ENCODE results near the gene MYZAP. TPM values are rescaled to one million over a fixed set of nuclear protein-coding genes. Genes with fewer than 3 reads are reported as not detected.
A peak's percentile ranks its signal among the peaks of the same experiment; 100 is the strongest.

The MYZAP gene
- 7.9 and 8.2 TPM in 2 replicates for total RNA-seq (2014; rRNA removed; shearing (Covaris generic))

GRCh38 chr15:57591822-57592367, at the start of gene MYZAP:
Gene MYZAP, plus strand, starts transcription at chr15:57591904. Its CDS starts 131 bp downstream, at chr15:57592035.
- peak; percentile 22 for DNase-seq (ENCODE audit: low read depth)

GRCh38 chr15:57542505-57542817, 49.2 kb upstream of the MYZAP start:
- no peak for DNase-seq (ENCODE audit: low read depth)

GRCh38 chr15:57544848-57545480, 46.7 kb upstream of the MYZAP start:
- DNase-seq (ENCODE audit: low read depth), result no peak

GRCh38 chr15:57545995-57546394, 45.7 kb upstream of the MYZAP start:
- DNase-seq (ENCODE audit: low read depth), result no peak

GRCh38 chr15:57547243-57547755, 44.4 kb upstream of the MYZAP start:
- DNase-seq (ENCODE audit: low read depth), result no peak

GRCh38 chr15:57548351-57548750, 43.4 kb upstream of the MYZAP start:
- no peak for DNase-seq (ENCODE audit: low read depth)

GRCh38 chr15:57548835-57549234, 42.9 kb upstream of the MYZAP start:
- no peak for DNase-seq (ENCODE audit: low read depth)

GRCh38 chr15:57549935-57550334, 41.8 kb upstream of the MYZAP start:
- no peak for DNase-seq (ENCODE audit: low read depth)

GRCh38 chr15:57550640-57551039, 41.1 kb upstream of the MYZAP start:
- DNase-seq (ENCODE audit: low read depth), result peak; percentile 44

- DNase-seq (ENCODE audit: low read depth), result peak; percentile 95
These were observed 39.7 kb upstream of the MYZAP start for GRCh38 chr15:57551715-57552677.

- DNase-seq (ENCODE audit: low read depth), result no peak
These were observed 38.9 kb upstream of the MYZAP start for GRCh38 chr15:57552678-57553334.

- DNase-seq (ENCODE audit: low read depth), result no peak
These were observed 38.2 kb upstream of the MYZAP start for GRCh38 chr15:57553526-57553925.

- DNase-seq (ENCODE audit: low read depth), result no peak
These were observed 37.5 kb upstream of the MYZAP start for GRCh38 chr15:57554063-57554811.

GRCh38 chr15:57554812-57555179, 36.9 kb upstream of the MYZAP start:
- DNase-seq (ENCODE audit: low read depth), result no peak

GRCh38 chr15:57555270-57555669, 36.4 kb upstream of the MYZAP start:
- DNase-seq (ENCODE audit: low read depth), result no peak

- no peak for DNase-seq (ENCODE audit: low read depth)
These were observed 35.7 kb upstream of the MYZAP start for GRCh38 chr15:57556040-57556439.

GRCh38 chr15:57557267-57557666, 34.4 kb upstream of the MYZAP start:
- no peak for DNase-seq (ENCODE audit: low read depth)

- no peak for DNase-seq (ENCODE audit: low read depth)
These were observed 33.9 kb upstream of the MYZAP start for GRCh38 chr15:57557810-57558209.

- DNase-seq (ENCODE audit: low read depth), result peak; percentile 63
These were observed 31.8 kb upstream of the MYZAP start for GRCh38 chr15:57559875-57560274.

- DNase-seq (ENCODE audit: low read depth), result peak; percentile 92
These were observed 30.5 kb upstream of the MYZAP start for GRCh38 chr15:57561041-57561711.
